CD4-positive, alpha-beta memory T cell (primary cell): ENCODE results near the gene WDR37. TPM values are rescaled to one million over a fixed set of nuclear protein-coding genes. Genes with fewer than 3 reads are reported as not detected.
"Not testable (repeated sequence)": the region's sequence is repeated elsewhere in the genome, so short reads cannot be mapped to it uniquely, and the experiment has no call there.

Experiments
- CTCF ChIA-PET: fragments of 350-600 bp; sonication (Branson Sonifier 250); formaldehyde crosslinking; loops from one replicate; lab custom pipeline; 2021; ENCODE audit warnings: inconsistent platforms; ENCODE audit not compliant: partially characterized antibody; lab: Charles Lee
- POLR2A ChIA-PET: fragments of 350-600 bp; sonication (Branson Sonifier 250); formaldehyde crosslinking; loops from one replicate; lab custom pipeline; 2021; ENCODE audit not compliant: partially characterized antibody; lab: Charles Lee
- DNase-seq, 5 donors: peaks; one replicate each; pipeline versions ENCODE4 v3.0.0 to v3.0.0-alpha.2; 2020 to 2022; ENCODE audit warnings: mixed read lengths in 1 of 5
- H3K27ac ChIP-seq: one replicate; pipeline ENCODE4 v1.7.0; 2013; ENCODE audit warnings: low read depth, low read length
- H3K27me3 ChIP-seq: 2 replicates; pipeline ENCODE4 v1.7.0; 2013; ENCODE audit warnings: mild to moderate bottlenecking, low read length, moderate library complexity; ENCODE audit not compliant: insufficient read depth
- H3K36me3 ChIP-seq: 2 replicates; pipeline ENCODE4 v1.7.0; 2013; ENCODE audit warnings: mild to moderate bottlenecking, low read length, moderate library complexity; ENCODE audit not compliant: insufficient read depth
- H3K4me1 ChIP-seq: 2 replicates; pipeline ENCODE4 v1.7.0; 2013; ENCODE audit warnings: mild to moderate bottlenecking, low read length, moderate library complexity; ENCODE audit not compliant: insufficient read depth
- H3K4me3 ChIP-seq, 2 donors: one replicate each; pipeline ENCODE4 v1.7.0; 2013; ENCODE audit warnings: low read length in 2 of 2, mild to moderate bottlenecking in 1 of 2
- H3K9me3 ChIP-seq, 2 donors: one replicate each; pipeline ENCODE4 v1.7.0; 2013; ENCODE audit warnings: low read length in 2 of 2, control low read depth in 1 of 2; ENCODE audit not compliant: control insufficient read depth in 1 of 2
- H3K27ac Mint-ChIP-seq, 7 donors: one replicate each; pipeline ENCODE4 v1.8.0; 2020 to 2021; ENCODE audit warnings: mixed read lengths in 7 of 7, mild to moderate bottlenecking in 6 of 7, inconsistent platforms in 3 of 7, moderate library complexity in 3 of 7
- H3K27me3 Mint-ChIP-seq, 2 donors: one replicate each; pipeline ENCODE4 v1.8.0; 2020 to 2021; ENCODE audit warnings: mixed read lengths in 2 of 2
- H3K36me3 Mint-ChIP-seq, 2 donors: one replicate each; pipeline ENCODE4 v1.8.0; 2020 to 2021; ENCODE audit warnings: mixed read lengths in 2 of 2, inconsistent platforms in 1 of 2, mild to moderate bottlenecking in 1 of 2
- H3K4me1 Mint-ChIP-seq, 4 donors: one replicate each; pipeline ENCODE4 v1.8.0; 2020 to 2021; ENCODE audit warnings: mixed read lengths in 4 of 4, mild to moderate bottlenecking in 1 of 4
- H3K4me3 Mint-ChIP-seq, 8 donors: one replicate each; pipeline ENCODE4 v1.8.0; 2020 to 2021; ENCODE audit warnings: mixed read lengths in 8 of 8, mild to moderate bottlenecking in 7 of 8, moderate library complexity in 6 of 8, inconsistent platforms in 3 of 8
- H3K9me3 Mint-ChIP-seq, 8 donors: one replicate each; pipeline ENCODE4 v1.8.0; 2020 to 2021; ENCODE audit warnings: mixed read lengths in 8 of 8, mild to moderate bottlenecking in 5 of 8, inconsistent platforms in 3 of 8, moderate library complexity in 1 of 8
- intact Hi-C: fragments of 100-400 bp; cut with micrococcal nuclease; formaldehyde crosslinking; loops from one replicate; pipeline ENCODE4 v1.15.1; 2023
- polyA plus RNA-seq, 2 donors: library from polyadenylated mRNA; unstranded; fragments of 300-500 nt; fragmentation: Illumina TruSeq; gene quantifications; one replicate each; pipeline ENCODE4 v1.2.3, GENCODE V29; 2021
- total RNA-seq, 2 experiments: library from RNA; stranded (reverse); gene quantifications; one replicate each; pipeline ENCODE4 v1.2.3, GENCODE V29; 2021

WDR37 gene
- total and polyA plus RNA-seq, 4 experiments from 2014 or later, result 14.2 to 42.5 (median 29.8) TPM

DNA sequence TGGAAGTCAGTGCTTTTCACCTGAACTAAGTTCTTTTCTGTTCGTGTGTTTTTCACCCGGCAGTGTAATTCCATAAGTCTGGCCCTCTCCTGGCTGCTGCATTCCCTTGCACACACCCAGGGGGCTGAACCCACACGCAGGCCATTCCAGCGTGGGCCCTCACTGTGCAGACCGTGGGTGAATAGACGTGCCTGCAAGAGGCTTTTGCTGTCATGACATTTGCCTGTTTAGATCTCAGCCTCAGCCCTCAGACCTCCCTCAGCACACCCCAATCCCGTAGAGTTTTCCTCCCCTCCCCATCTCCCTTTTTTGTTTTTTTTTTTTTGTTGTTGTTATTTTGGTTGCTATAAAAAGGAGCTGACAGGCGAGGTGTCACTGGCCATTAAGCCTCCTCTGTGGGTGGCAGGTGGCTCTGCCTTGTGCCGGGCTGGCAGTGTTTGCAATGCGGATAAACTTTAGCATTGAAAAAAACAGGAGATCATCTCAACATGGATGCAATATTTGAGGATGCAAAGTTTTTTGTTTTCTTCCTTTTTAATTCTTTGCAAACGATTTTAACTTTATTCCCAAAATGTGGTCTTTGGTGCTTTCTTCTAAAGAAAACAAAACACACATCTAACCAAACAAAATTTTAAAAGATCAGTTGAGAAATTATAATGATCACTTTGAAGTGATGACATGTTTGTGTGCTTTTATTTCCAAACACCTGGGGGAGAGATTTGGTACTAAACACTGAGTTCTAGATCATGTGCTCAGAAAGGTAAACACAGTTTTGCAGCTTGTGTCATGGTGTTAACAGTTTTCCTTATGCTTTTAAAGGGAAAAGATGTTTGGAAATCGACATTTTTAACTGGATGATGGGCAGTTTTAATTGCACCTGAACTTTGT, 58.8 kb downstream of the WDR37 start:
- POLR2A ChIA-PET, result interaction anchor here (0.6 kb wide), 1 partner anchor 15 kb away, joined by 3 read pairs; no protein-coding TSS in a partner anchor
- CTCF ChIA-PET, result interaction anchor here (1.5 kb wide), 1 partner anchor 254 kb away, joined by 6 read pairs; no protein-coding TSS in a partner anchor
- intact Hi-C loops, result no loop called here

GRCh38 chr10:1115607-1115955, 59.4 kb downstream of the WDR37 start:
- no peak overlapping the region for H3K27ac ChIP-seq
- no peak for DNase-seq
- Mint-ChIP-seq H3K36me3 (peaks cover 63 to 86% of the 10 kb centered on the region in 2 donors), H3K4me1 (peaks cover 29 to 60% (median 38%) of the 10 kb centered on the region in 4 donors), H3K27me3 (no peaks in the 10 kb centered on the region), H3K9me3 (no peaks in the 10 kb centered on the region), H3K4me3 (no peak overlapping the region), H3K27ac (peak overlapping the region in 4 of 7 donors; percentile 12 to 59 (median 16))
- H3K9me3 ChIP-seq, result no peaks in the 10 kb centered on the region
- ChIA-PET POLR2A (no interaction called here), CTCF (interaction anchor here (1.5 kb wide), 1 partner anchor 253 kb away, joined by 6 read pairs; no protein-coding TSS in a partner anchor)
- peaks cover 62% of the 10 kb centered on the region for H3K36me3 ChIP-seq
- no peak overlapping the region for H3K4me3 ChIP-seq
- H3K27me3 ChIP-seq, result no peaks in the 10 kb centered on the region
- peaks cover 16% of the 10 kb centered on the region for H3K4me1 ChIP-seq
- intact Hi-C loops, result no loop called here

More for the DNA sequence above, 58.8 kb downstream of the WDR37 start:
- H3K4me3 Mint-ChIP-seq, result no peak overlapping the region
- peaks cover 59 to 86% of the 10 kb centered on the region in 2 donors for H3K36me3 Mint-ChIP-seq
- Histone ChIP-seq H3K27ac (no peak overlapping the region), H3K4me1 (peaks cover 21% of the 10 kb centered on the region), H3K36me3 (peaks cover 57% of the 10 kb centered on the region), H3K27me3 (no peaks in the 10 kb centered on the region), H3K9me3 (no peaks in the 10 kb centered on the region), H3K4me3 (no peak overlapping the region)
- H3K27ac Mint-ChIP-seq, result peak overlapping the region in 2 of 7 donors; percentile 46 to 59
- no peaks in the 10 kb centered on the region for H3K9me3 Mint-ChIP-seq
- no peaks in the 10 kb centered on the region for H3K27me3 Mint-ChIP-seq
- H3K4me1 Mint-ChIP-seq, result peaks cover 34 to 63% (median 43%) of the 10 kb centered on the region in 4 donors
- no peak for DNase-seq

- H3K36me3 Mint-ChIP-seq, result peaks cover 65 to 87% of the 10 kb centered on the region in 2 donors
- no peaks in the 10 kb centered on the region for H3K27me3 ChIP-seq
- H3K4me3 ChIP-seq, result no peak overlapping the region
- peaks cover 12% of the 10 kb centered on the region for H3K4me1 ChIP-seq
- ChIA-PET POLR2A (no interaction called here), CTCF (interaction anchor here (1.5 kb wide), 1 partner anchor 253 kb away, joined by 6 read pairs; no protein-coding TSS in a partner anchor)
- no peak for DNase-seq
- no peaks in the 10 kb centered on the region for H3K9me3 ChIP-seq
- peaks cover 26 to 55% (median 34%) of the 10 kb centered on the region in 4 donors for H3K4me1 Mint-ChIP-seq
- H3K9me3 Mint-ChIP-seq, result no peaks in the 10 kb centered on the region
- no peak overlapping the region for H3K4me3 Mint-ChIP-seq
- no peaks in the 10 kb centered on the region for H3K27me3 Mint-ChIP-seq
- H3K36me3 ChIP-seq, result peaks cover 67% of the 10 kb centered on the region
- intact Hi-C loops, result no loop called here
- H3K27ac Mint-ChIP-seq, result peak overlapping the region in 3 of 7 donors; percentile 16 to 59 (median 17)
- no peak overlapping the region for H3K27ac ChIP-seq
These were observed 59.9 kb downstream of the WDR37 start for GRCh38 chr10:1116051-1116450.

- ChIA-PET POLR2A (no interaction called here), CTCF (no interaction called here)
- Mint-ChIP-seq H3K4me1 (peaks cover 22 to 49% (median 31%) of the 10 kb centered on the region in 4 donors), H3K27ac (peak overlapping the region in 5 of 7 donors; percentile 30 to 87 (median 42)), H3K9me3 (no peaks in the 10 kb centered on the region), H3K4me3 (no peak overlapping the region), H3K36me3 (peaks cover 69 to 87% of the 10 kb centered on the region in 2 donors), H3K27me3 (no peaks in the 10 kb centered on the region)
- H3K27me3 ChIP-seq, result no peaks in the 10 kb centered on the region
- no peak for DNase-seq
- no peak overlapping the region for H3K4me3 ChIP-seq
- peaks cover 70% of the 10 kb centered on the region for H3K36me3 ChIP-seq
- H3K9me3 ChIP-seq, result no peaks in the 10 kb centered on the region
- H3K27ac ChIP-seq, result no peak overlapping the region
- H3K4me1 ChIP-seq, result peaks cover 6% of the 10 kb centered on the region
- intact Hi-C loops, result no loop called here
These were observed 60.6 kb downstream of the WDR37 start for GRCh38 chr10:1116696-1117280.

GRCh38 chr10:1117651-1118050, 61.5 kb downstream of the WDR37 start:
- H3K27me3 Mint-ChIP-seq, result no peaks in the 10 kb centered on the region
- H3K4me1 ChIP-seq, result peaks cover 6% of the 10 kb centered on the region
- H3K4me1 Mint-ChIP-seq, result peaks cover 23 to 46% (median 32%) of the 10 kb centered on the region in 4 donors
- intact Hi-C loops, result no loop called here
- H3K36me3 Mint-ChIP-seq, result peaks cover 69 to 87% of the 10 kb centered on the region in 2 donors
- H3K27ac Mint-ChIP-seq, result peak overlapping the region in 6 of 7 donors; percentile 24 to 87 (median 80)
- H3K4me3 ChIP-seq, result no peak overlapping the region
- no peaks in the 10 kb centered on the region for H3K9me3 Mint-ChIP-seq
- H3K9me3 ChIP-seq, result no peaks in the 10 kb centered on the region
- peak in 2 of 5 donors; percentile 3 to 5 for DNase-seq
- ChIA-PET CTCF (interaction anchor here (2.8 kb wide), 1 partner anchor 8 kb away, joined by 8 read pairs; no protein-coding TSS in a partner anchor), POLR2A (no interaction called here)
- peaks cover 70% of the 10 kb centered on the region for H3K36me3 ChIP-seq
- peak overlapping the region; percentile 3 for H3K27ac ChIP-seq
- no peaks in the 10 kb centered on the region for H3K27me3 ChIP-seq
- no peak overlapping the region for H3K4me3 Mint-ChIP-seq

DNA sequence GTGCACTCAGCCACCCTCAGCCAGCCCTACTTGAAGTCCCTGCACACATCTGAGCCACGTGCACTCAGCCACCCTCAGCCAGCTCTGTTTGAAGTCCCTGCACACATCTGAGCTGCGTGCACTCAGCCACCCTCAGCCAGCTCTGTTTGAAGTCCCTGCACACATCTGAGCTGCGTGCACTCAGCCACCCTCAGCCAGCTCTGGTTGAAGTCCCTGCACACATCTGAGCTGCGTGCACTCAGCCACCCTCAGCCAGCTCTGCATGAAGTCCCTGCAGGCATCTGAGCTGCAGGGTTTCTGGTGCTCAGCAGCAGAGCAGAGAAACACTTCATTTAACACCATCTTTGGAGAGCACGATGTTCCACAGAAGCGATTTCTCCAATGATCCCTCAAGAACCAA, 62.1 kb downstream of the WDR37 start:
- CTCF ChIA-PET, result interaction anchor here (2.8 kb wide), 1 partner anchor 8 kb away, joined by 8 read pairs; no protein-coding TSS in a partner anchor
- H3K9me3 Mint-ChIP-seq, H3K27me3 ChIP-seq, H3K27ac ChIP-seq, H3K4me3 ChIP-seq, POLR2A ChIA-PET, H3K27me3 Mint-ChIP-seq, intact Hi-C loops, H3K9me3 ChIP-seq, H3K4me3 Mint-ChIP-seq, H3K4me1 ChIP-seq: not testable (repeated sequence)
- Mint-ChIP-seq H3K27ac (peak overlapping the region in 2 of 7 donors; percentile 13 to 81), H3K4me1 (peaks cover 26 to 50% (median 36%) of the 10 kb centered on the region in 4 donors), H3K36me3 (peaks cover 69 to 85% of the 10 kb centered on the region in 2 donors)
- DNase-seq, result peak in 2 of 5 donors; percentile 4 to 6
- peaks cover 68% of the 10 kb centered on the region for H3K36me3 ChIP-seq

- no peak overlapping the region for H3K4me3 ChIP-seq
- Mint-ChIP-seq H3K9me3 (no peaks in the 10 kb centered on the region), H3K36me3 (peaks cover 72 to 86% of the 10 kb centered on the region in 2 donors), H3K4me3 (no peak overlapping the region), H3K4me1 (peaks cover 29 to 57% (median 42%) of the 10 kb centered on the region in 4 donors), H3K27ac (peak overlapping the region; percentile 13 to 81 (median 62)), H3K27me3 (no peaks in the 10 kb centered on the region)
- H3K27me3 ChIP-seq, result no peaks in the 10 kb centered on the region
- H3K4me1 ChIP-seq, result peaks cover 13% of the 10 kb centered on the region
- intact Hi-C loops, result no loop called here
- ChIA-PET POLR2A (interaction anchor here (1.6 kb wide), 1 partner anchor 9 kb away, joined by 4 read pairs; no protein-coding TSS in a partner anchor), CTCF (interaction anchor here (2.8 kb wide), 1 partner anchor 9 kb away, joined by 8 read pairs; no protein-coding TSS in a partner anchor)
- no peak overlapping the region for H3K27ac ChIP-seq
- peaks cover 70% of the 10 kb centered on the region for H3K36me3 ChIP-seq
- no peak for DNase-seq
- no peaks in the 10 kb centered on the region for H3K9me3 ChIP-seq
These were observed 62.8 kb downstream of the WDR37 start for GRCh38 chr10:1119027-1119426.
